HG03039 (cell line): ENCODE data around the gene ANKUB1.
A peak's percentile ranks its signal among the peaks of the same experiment; 100 is the strongest.
"Not testable (repeated sequence)": the region's sequence is repeated elsewhere in the genome, so short reads cannot be mapped to it uniquely, and the experiment has no call there.

Experiments used
- ATAC-seq: cut with Tn5 transposase; IDR thresholded peaks from one replicate; pipeline ENCODE4 v1.9.1; 2021; ENCODE audit warnings: mild to moderate bottlenecking, moderate library complexity; ENCODE audit not compliant: unreplicated experiment

Gene ANKUB1, protein sequence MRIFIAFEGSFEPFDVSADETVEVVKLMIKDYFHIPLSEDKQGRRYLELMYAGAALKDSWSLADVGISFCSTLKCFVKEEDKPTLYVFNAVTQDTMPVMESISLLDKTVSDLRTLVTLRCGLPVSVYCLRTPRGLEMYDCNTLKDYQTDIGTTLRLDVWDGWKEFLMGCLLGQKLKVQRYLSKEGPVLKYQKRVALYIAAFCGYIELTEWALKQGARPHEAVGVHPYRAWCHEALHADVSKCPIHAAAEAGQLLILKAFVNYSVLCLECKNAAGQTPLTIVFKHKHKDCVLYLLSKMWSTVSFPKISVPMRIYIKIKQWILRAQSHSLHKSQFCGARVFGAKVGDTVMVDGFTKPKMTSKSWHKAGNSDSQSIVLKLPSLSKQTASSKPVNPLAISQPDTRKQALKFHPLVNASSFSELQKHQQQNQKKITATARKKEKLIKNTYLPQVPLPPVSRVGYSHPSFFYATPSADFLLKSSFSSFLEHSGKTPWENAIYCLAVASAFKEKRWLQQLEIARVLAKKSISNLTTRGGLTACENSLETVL

DNA sequence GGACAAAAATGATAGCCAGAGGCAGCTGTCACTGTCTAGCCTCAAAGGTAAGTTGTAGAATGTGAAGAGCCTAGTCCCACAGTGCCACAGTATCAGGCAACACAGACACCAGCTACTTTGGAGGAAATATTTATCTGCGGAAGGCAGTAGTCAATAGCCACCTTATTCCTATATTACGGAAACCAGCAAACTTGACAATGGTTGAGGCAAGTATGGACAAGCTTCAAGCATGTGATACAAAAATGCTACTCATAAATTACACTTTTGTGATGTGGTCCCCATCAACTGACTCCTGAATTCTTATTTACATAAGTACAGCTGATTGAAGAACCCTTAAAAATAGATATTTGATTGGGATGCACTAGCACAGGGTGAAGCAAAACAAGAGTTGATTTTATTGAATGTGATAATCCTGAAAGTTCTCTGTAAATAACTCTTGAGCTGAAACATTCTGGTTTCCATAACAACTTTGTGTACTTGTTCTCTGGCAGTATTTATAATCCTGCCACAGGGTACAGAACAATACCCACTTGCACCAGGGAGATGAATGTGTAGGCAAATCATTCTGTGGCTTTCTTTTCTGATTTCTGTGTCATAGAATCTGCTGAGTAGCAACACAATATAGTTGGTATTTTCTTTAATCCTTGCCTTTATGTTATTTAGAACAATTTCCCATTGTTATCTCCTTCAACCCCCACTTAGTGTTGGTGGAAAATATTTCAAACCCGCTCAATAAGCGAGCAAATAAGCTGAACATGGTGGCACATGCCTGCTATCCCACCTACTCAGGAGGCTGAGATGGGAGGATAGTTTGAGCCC is at the start of gene ANKUB1:
ANKUB1 (minus strand) TSS at position 103 of the 819 bp plus-strand sequence. CDS start 188 bp downstream, outside the sequence.
- no peak for ATAC-seq

DNA sequence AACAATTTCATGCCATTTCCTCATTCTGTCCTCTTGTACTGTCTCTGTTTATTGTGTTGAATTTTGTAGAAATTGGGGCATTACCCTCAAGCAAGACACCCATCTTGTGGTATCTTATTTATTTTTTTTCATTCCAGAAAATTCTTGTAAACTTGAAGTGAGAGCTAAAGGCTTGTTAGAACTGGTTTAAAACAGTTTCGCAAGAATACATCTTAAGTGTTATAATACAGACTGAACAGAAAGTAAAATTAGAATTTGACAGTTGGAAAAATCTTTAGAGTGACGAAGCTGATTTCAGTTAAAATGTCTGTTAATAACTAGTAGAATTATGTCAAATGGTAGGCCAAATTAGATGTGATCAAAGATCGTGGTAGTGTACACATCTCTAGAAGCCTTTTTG is 47.5 kb upstream of the ANKUB1 start:
- no peak for ATAC-seq

DNA sequence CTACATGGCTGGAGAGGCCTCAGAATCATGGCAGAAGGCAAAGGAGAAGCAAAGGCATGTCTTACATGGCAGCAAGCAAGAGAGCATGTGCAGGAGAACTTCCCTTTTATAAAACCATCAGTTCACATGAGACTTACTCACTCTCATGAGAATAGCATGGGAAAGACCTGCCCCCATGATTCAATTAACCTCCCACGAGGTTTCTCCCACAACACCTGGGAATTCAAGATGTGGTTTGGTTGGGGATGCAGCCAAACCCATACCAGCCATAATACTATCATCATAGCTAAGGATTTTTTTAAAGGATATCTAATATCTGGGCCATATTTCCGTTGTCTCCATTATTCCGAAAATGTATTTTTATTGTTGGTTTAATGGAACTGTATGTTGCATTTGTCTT is 47.1 kb upstream of the ANKUB1 start:
- not testable (repeated sequence) for ATAC-seq

DNA sequence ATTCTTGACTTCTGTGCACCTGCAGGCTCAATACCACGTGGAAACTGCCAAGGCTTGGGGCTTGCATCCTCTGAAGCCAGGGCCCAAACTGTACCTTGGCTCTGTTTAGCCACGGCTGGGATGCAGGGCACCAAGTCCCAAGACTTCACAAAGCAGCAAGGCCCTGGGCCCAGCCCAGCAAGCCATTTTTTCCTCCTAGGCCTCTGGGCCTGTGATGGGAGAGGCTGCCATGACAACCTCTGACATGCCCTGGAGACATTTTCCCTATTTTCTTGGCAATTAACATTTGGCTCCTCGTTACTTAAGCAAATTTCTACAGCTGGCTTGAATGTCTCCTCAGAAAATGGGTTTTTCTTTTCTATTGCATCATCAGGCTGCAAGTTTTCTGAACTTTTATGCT is 46.1 kb upstream of the ANKUB1 start:
- ATAC-seq, result not testable (repeated sequence)

DNA sequence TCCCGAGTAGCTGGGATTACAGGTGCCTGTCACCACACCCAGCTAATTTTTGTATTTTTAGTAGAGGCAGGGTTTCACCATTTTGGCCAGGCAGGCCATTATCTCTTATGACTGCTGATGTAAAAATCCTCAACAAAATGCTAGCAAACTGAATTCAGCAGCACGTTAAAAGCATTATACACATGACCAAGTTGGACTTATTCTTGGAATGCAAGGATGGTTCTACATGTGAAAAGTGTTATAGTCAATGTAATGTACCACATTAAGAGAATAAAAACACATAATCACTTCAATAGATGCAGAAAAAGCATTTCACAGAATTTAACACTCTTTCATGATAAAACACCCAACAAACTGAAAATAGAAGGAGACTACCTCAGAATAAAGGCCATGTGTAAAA is 40.9 kb upstream of the ANKUB1 start:
- no peak for ATAC-seq

DNA sequence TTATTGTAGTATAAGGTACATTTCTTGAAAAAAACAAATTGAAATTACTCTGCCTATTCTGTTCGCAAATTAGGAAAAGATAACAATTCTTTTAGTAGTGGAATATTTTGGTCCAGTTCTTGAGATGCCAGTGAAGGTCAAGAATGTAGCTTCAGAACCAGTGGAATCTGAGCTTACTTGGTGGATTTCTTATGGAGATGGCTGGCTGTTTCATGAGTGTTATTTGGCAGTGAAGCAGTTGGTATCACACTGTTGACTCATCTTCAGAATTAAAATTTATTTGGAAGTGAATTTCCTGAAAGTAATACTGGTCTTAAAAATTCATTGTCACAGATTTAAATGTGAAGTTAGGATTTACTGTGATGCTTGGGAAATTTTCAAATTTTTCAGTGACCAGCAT is 39.7 kb upstream of the ANKUB1 start:
- ATAC-seq, result no peak

DNA sequence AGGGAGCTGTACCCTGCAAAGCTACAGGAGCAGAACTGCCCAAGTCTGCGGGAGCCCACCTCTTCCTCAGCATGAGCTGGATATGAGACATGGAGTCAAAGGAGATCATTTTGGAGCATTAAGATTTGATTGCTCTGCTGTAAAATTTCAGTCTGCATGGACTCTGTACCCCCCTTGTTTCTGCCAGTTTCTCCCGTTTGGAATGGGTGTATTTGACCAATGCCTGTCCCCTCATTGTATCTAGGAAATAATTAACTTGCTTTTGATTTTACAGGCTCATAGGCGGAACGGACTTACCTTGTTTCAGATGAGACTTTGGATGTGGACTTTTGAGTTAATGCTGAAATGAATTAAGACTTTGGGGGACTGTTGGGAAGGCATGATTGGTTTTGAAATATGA is 39.0 kb upstream of the ANKUB1 start:
- ATAC-seq, result no peak

DNA sequence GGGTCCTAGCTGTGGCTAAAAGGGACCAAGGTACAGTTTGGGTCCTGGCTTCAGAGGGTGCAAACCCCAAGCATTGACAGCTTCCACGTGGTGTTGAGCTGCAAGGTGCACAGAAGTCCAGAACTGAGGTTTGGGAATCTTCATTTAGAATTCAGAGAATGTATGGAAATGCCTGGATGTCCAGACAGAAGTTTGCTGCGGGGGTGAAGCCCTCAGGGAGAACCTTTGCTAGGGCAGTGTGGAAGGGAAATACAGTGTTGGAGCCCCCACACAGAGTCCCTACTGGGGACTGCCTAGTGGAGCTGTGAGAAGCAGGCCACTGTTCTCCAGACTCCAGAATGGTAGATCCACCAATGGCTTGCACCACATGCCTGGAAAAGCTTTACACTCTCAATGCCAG is 38.5 kb upstream of the ANKUB1 start:
- ATAC-seq, result no peak

DNA sequence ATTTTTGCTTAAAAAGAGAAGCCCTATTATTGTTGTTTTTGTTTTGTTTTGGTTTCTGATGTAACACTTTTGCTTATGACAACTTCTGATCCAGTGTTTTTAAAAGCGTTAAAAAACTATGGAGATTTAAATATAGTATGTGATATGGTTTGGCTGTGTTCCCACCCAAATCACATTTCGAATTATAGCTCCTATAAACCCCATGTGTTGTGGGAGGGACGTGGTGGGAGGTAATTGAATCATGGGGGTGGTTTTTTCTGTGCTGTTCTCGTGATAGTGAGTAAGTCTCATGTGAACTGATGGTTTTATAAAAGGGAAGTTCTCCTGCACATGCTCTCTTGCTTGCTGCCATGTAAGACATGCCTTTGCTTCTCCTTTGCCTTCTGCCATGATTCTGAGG is 37.3 kb upstream of the ANKUB1 start:
- ATAC-seq, result not testable (repeated sequence)

DNA sequence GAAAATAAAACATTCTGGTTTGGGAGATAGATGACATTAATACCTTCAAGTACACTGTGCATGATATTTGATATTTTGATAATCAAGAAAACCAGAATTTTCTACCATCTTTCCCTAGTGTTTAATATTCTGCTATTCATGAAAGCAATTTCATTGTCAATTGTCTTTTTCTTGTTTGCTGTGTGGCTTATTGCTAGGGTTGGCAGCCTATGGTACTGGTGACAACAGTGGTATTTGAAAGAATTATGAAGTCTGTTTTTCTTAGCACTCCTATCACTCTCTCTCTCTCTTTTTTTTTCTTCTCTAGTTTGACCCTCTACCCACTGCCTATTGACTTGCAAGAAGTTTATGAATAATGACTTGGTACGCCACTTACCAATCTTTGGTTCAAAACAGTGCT is 36.0 kb upstream of the ANKUB1 start:
- no peak for ATAC-seq

DNA sequence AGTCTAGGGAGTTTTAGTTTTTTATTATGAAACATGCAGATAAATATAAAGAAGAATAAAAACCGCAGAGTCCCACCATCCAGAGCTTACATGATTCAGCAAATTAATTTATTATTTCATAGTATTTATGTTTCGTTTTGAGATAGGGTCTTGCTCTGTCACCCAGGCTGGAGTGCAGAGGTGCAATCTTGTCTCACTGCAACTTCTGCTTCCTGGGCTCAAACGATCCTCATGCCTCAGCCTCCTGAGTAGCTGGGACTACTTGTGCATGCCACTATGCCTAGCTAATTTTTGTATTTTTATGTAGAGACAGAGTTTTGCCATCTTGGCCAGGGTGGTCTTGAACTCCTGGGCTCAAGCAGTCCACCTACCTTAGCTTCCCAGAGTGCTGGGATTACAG is 34.3 kb upstream of the ANKUB1 start:
- ATAC-seq, result no peak

DNA sequence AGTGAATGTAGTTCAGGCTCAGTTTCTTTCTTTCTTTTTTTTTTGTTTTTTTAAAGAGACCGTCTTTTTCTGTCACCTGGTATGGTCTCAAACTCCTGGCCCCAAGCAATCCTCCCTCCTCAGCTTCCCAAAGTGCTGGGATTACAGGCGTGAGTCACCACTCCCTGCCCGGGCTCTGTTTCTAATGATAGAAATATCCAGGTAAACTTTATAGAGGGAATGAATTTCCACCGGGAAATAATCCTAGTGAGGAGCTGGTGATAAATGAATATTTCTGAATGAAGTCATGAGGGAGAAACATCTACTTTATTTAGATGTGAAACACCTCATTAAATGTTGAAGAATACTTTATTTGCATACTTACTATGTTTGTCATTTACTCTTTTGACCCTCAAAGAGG is 27.8 kb upstream of the ANKUB1 start:
- no peak for ATAC-seq

DNA sequence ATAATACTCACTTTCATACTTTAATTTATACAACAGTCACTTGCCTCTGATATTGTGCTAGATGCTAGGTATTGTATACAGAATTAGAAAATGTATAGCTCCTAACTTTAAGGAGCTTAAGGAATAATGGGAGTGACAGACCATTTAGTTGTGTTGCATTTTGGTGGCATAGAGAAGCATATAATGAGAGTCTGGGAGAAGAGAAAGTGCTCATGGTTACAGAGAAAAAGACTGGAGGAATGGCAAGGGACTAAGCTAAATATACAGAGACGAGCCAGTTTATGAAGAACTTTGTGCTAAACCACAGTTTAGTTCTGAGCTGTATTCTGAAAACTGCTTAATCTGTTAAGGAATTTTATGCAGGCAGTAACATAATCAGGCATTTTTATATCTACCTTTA is 27.1 kb upstream of the ANKUB1 start:
- ATAC-seq, result no peak

DNA sequence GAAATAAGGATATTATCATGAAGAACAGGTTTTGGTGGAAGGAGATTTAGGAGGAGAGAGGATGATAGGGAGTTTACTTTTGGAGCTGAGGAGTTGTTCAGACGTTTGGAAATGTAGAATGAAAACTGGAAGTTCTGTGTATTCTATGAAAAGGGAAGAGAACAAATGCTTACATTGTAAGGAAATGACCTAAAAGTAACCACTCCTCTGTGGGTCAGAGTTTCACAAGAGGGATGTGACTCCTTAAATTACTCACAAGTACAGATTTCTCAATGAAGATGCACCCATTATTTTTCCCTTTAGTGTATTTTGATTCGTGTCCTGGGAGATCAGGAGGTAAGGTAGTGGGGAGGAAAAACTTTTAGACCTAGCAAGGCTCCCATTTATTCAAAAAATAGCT is 24.6 kb upstream of the ANKUB1 start:
- no peak for ATAC-seq

DNA sequence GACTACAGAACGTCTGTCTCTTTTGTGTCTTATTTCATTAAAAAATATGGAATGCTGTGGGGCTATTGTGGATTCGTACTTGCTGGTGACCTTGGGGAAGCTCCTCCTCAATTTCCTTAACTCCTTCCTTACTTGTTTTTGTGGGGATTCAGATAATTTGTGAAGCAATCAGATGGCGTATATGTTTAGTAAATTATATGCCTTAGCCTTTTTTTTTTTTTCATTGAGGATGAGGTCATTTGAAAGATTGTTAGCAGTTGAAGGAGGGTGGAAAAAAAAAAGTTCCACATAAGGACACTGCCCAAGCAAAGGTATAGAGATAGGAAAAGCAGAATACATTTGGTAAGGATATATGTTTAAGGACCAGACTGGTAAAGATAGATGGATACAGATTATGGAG is 24.0 kb upstream of the ANKUB1 start:
- ATAC-seq, result no peak

DNA sequence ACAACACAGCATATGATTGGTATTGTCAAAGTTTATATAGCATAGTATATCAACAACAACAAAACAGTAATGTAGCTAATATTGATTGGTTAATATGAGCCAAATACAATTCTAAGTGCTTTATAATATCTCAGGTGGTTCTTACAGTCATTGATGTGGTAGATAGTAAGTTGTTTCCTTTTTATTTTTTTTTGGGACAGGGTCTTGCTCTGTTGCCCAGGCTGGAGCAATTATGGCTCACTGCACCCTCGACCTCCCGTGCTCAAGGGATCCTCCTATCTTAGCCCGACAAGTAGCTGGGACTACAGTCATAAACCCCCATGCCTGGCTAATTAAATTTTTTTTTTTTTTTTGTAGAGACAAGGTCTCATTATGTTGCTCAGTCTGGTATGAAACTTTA is 23.4 kb upstream of the ANKUB1 start:
- no peak for ATAC-seq

DNA sequence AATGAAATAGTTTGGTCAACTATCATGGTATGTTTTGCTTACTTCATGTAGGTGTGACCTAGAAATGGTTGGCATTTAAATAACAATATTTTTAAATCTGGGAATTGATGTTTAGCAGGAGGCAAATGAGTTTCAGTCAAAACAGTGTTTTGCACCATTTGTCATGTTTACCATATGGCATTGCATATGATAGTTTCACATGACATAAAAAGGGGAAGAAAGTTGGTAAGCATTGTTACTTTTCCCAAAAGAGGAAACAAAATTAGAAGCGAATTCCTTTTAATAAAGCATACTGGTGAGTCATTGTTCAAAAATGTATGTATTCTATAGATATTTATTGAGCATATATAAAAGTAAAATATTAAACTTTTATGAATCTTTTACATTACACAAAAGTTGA is 23.0 kb upstream of the ANKUB1 start:
- no peak for ATAC-seq

DNA sequence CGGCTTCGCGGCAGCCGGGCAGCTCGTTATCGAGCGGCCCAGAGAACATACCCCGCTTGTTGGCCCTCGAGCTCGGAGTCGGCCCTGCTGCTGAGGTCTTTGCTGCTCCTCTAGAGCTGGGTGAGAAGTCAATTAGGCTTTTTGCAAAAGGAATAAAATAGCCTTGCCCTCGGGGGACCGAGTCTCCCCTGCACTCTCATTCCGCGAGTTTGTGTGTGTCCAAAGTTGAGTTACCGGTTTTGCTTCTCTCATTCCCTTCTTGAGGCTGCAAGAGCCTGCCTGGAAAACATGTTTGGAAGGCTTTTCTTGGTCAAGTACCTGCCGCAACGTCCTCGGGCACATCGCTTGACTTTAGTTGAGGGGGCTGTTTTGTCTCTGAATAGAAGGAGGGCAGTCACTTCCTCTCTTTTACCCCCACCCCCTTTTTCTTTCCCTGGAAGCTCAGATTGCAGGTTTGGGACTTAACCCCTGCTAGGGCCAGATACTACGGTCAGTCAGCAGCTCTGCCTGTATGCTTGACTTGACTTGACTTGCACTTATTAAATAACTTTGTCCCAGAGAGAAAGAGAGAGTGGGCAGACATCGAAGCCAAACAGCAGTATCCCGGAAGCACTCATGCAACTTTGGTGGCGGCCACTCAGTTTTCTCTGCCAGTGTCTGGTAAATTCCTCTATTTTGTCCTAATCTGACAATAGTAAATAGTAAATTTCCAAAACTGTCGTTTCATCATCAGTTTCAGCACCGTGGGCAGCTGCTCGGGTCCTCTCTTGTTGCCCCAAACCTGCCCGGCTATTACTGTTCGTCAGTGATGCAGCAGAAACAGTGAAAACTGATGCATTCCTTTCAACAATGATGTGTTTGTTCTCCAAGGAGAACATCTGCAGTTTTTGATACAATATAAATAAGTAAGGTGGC is 21.3 kb upstream of the ANKUB1 start:
- ATAC-seq, result peak; percentile 15

DNA sequence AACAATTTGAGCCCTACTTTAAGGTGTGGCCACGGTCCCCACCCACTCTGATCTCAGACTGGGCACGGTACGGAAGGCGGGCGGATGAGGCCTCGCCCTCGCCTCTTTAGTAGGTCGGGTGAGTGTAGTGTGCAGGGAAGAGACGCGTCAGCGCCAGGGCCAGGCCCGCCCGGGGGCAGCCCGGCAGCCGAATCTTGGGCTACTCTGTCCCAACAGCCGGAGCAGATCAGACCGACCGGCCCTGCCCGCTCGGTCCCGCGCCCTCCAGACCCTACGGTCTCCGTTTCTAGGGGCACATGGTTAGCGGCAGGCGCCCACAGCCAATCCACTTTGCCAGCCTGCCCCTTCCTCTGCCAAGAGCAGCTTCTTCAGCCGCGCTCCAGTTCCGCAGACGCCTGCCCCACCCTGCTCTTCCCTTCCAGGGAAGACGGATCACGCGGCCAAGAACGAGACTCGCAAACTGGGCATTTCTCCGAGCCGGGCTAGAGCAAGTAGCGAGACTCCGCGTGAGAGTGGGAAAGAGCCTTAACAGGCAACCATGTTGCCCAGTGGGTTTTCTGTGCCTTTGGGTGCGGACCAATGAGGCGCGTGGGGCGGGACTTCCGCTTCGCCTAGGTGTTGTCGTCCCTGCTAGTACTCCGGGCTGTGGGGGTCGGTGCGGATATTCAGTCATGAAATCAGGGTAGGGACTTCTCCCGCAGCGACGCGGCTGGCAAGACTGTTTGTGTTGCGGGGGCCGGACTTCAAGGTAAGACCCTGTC is 20.4 kb upstream of the ANKUB1 start, which contains the start of gene RNF13:
RNF13 (plus strand) TSS at position 610 of the 761 bp plus-strand sequence. CDS start 32,812 bp downstream, outside the sequence.
- peak; percentile 93 for ATAC-seq

DNA sequence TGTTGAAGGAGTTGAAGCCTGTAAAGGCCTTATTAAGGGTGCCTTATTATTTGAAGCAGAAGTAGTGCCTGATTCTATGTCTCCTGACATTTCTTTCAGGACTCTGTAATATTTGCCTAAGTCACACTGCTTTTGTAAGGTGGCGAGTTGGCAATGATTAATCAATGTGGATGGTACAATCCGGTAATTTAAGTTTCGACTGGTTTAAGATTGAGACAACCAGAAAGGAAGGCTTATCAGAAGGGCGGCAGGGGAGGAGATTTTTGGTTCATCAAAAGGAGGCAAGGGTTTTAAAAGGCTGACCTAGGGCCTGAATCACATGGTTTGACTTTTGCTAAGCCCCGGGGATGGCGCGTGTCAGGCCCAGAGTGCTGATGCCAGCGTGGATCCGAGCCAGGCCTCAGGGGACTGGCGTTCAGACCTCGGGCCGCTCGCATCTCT is 19.8 kb upstream of the ANKUB1 start:
- ATAC-seq, result no peak
